ENCODE data around the gene XRCC3. TPM values are rescaled to one million over a fixed set of nuclear protein-coding genes. Genes with fewer than 3 reads are reported as not detected.

Gene XRCC3
- total RNA-seq, 2 experiments from 2014 or later: 57.8 to 65.0 TPM

Other genes starting within 250 kb of the XRCC3 start
- 1 to 10 TPM; 3.1 to 3.3 TPM for gene CKB, start 192.6 kb downstream of the XRCC3 start, total RNA-seq
- gene TRMT61A, start 186.3 kb downstream of the XRCC3 start, total RNA-seq: 10 to 100 TPM; 20.6 to 22.1 TPM
- 10 to 100 TPM; 36.3 to 38.9 TPM for gene BAG5, start 152.8 kb downstream of the XRCC3 start, total RNA-seq
- 10 to 100 TPM; 42.9 to 44.2 TPM for gene COA8, start 152.5 kb downstream of the XRCC3 start, total RNA-seq
- 10 to 100 TPM; 88.0 to 88.6 TPM for gene KLC1, start 86.2 kb downstream of the XRCC3 start, total RNA-seq
- 1 to 10 TPM; 8.0 to 8.9 TPM for gene ZFYVE21, start 359 bp upstream of the XRCC3 start, total RNA-seq
- 1 to 10 TPM; 8.5 to 9.8 TPM for gene PPP1R13B, start 132.1 kb upstream of the XRCC3 start, total RNA-seq
- gene TDRD9, start 213.0 kb upstream of the XRCC3 start, total RNA-seq: under 1 TPM; 0.16 to 0.54 TPM
- not detected for gene RD3L, start 227.1 kb upstream of the XRCC3 start, total RNA-seq